Stimulated activated naive CD8-positive, alpha-beta T cell treated with anti-CD3 and anti-CD28 coated beads, Interleukin-15, Interleukin-2, amounts not matched to agents 100 ng/mL and 50 ng/mL, for 24 hours (primary cell): ENCODE measurements around the gene PTPDC1.
A peak's percentile ranks its signal among the peaks of the same experiment; 100 is the strongest.
"Not testable (repeated sequence)": the region's sequence is repeated elsewhere in the genome, so short reads cannot be mapped to it uniquely, and the experiment has no call there.

Experiments used
- H3K27ac Mint-ChIP-seq: one replicate; pipeline ENCODE4 v1.8.0; 2021; ENCODE audit warnings: mild to moderate bottlenecking, mixed read lengths
- H3K27me3 Mint-ChIP-seq: one replicate; pipeline ENCODE4 v1.8.0; 2021; ENCODE audit warnings: mixed read lengths
- H3K36me3 Mint-ChIP-seq: one replicate; pipeline ENCODE4 v1.8.0; 2021; ENCODE audit warnings: low read depth, mixed read lengths
- H3K4me1 Mint-ChIP-seq: one replicate; pipeline ENCODE4 v1.8.0; 2021; ENCODE audit warnings: low read depth, mixed read lengths
- H3K4me3 Mint-ChIP-seq: one replicate; pipeline ENCODE4 v1.8.0; 2021; ENCODE audit warnings: mild to moderate bottlenecking, mixed read lengths
- H3K9me3 Mint-ChIP-seq: one replicate; pipeline ENCODE4 v1.8.0; 2021; ENCODE audit warnings: mixed read lengths

The PTPDC1 gene

GRCh38 chr9:94081864-94082463 lies 2.3 kb upstream of the PTPDC1 start:
- no peak overlapping the region for H3K27ac Mint-ChIP-seq
- H3K4me1 Mint-ChIP-seq: no peaks in the 10 kb centered on the region
- no peak overlapping the region for H3K4me3 Mint-ChIP-seq
- no peaks in the 10 kb centered on the region for H3K9me3 Mint-ChIP-seq
- H3K36me3 Mint-ChIP-seq: peaks cover 4% of the 10 kb centered on the region
- H3K27me3 Mint-ChIP-seq: no peaks in the 10 kb centered on the region

DNA sequence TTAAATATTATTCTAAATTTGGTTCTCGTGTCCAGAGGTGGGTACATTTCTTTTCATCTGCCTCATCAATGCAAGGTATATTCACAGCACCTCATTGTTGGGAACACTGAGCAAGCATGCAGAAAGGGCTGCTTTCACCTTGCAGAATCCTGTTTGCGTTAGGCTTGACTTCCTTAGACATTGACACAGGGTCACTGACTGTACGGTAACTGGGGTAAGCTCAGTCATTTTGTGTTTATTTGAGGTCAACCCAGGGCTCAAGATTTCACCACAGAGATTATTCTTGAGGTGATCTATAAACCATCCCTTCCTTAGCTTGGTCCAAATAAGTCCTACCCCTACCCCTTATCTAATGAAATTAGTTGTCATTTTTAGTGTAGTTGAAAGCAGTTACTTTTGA lies 1.7 kb upstream of the PTPDC1 start:
- Mint-ChIP-seq H3K4me3 (no peak overlapping the region), H3K9me3 (no peaks in the 10 kb centered on the region), H3K27ac (no peak overlapping the region), H3K4me1 (no peaks in the 10 kb centered on the region), H3K27me3 (no peaks in the 10 kb centered on the region), H3K36me3 (peaks cover 4% of the 10 kb centered on the region)

GRCh38 chr9:94082956-94083355 lies 1.3 kb upstream of the PTPDC1 start:
- H3K4me1 Mint-ChIP-seq: no peaks in the 10 kb centered on the region
- peaks cover 4% of the 10 kb centered on the region for H3K36me3 Mint-ChIP-seq
- no peak overlapping the region for H3K27ac Mint-ChIP-seq

DNA sequence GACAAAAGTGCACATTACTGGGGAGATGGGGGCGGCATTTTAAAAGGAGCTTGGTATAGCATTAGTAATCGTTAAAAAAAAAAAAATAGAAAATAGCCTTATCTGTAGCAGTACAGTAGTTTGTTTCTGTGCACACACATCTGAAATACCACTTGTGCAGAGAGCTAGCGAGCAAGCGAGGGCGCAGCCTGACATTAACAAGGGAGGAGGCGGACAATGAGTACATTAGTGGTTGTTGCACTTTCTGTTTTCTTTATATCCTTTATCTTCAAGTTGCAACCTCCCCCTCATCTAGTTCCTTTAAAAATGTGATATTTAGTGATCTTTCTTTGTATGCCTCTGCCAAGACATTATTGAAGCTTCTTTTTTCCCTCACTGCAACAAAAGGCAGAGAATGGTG lies 880 bp upstream of the PTPDC1 start:
- H3K36me3 Mint-ChIP-seq: peaks cover 8% of the 10 kb centered on the region
- no peaks in the 10 kb centered on the region for H3K4me1 Mint-ChIP-seq
- H3K4me3 Mint-ChIP-seq: no peak overlapping the region
- no peaks in the 10 kb centered on the region for H3K27me3 Mint-ChIP-seq
- no peak overlapping the region for H3K27ac Mint-ChIP-seq
- H3K9me3 Mint-ChIP-seq: no peaks in the 10 kb centered on the region

More at GRCh38 chr9:94082956-94083355, 1.3 kb upstream of the PTPDC1 start:
- H3K27me3 Mint-ChIP-seq: no peaks in the 10 kb centered on the region
- no peaks in the 10 kb centered on the region for H3K9me3 Mint-ChIP-seq
- H3K4me3 Mint-ChIP-seq: no peak overlapping the region

DNA sequence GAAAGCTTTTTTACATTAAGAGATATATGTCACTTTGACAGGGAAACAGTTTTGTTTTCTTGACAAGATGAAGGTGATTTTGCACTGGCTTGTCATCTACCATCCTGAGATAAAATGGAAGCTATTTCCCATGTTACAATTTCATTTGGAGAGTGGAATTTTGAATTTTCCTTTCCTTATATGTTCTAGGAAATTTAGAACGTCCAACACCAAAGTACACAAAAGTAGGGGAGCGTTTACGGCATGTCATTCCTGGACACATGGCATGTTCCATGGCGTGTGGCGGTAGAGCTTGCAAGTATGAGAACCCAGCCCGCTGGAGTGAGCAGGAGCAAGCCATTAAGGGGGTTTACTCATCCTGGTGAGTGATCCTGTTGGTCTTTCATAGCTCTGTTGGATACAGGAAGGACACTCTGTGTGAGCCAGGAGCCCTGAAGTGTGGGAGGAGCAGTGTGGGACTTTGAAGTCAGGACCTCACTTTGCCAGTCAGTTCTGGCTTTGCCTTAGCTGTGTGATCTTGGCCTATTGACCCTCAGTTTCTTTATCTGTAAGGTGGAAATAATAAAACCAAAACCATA lies 887 bp downstream of the PTPDC1 start:
- peak overlapping the region; percentile 18 for H3K4me3 Mint-ChIP-seq
- no peaks in the 10 kb centered on the region for H3K27me3 Mint-ChIP-seq
- H3K27ac Mint-ChIP-seq: no peak overlapping the region
- peaks cover 10% of the 10 kb centered on the region for H3K36me3 Mint-ChIP-seq
- H3K4me1 Mint-ChIP-seq: no peaks in the 10 kb centered on the region
- H3K9me3 Mint-ChIP-seq: no peaks in the 10 kb centered on the region

GRCh38 chr9:94086486-94087345 lies 2.5 kb downstream of the PTPDC1 start:
- H3K36me3 Mint-ChIP-seq: peaks cover 6% of the 10 kb centered on the region
- H3K27ac Mint-ChIP-seq: no peak overlapping the region
- H3K4me3 Mint-ChIP-seq: no peak overlapping the region
- H3K27me3 Mint-ChIP-seq: no peaks in the 10 kb centered on the region
- H3K4me1 Mint-ChIP-seq: no peaks in the 10 kb centered on the region
- no peaks in the 10 kb centered on the region for H3K9me3 Mint-ChIP-seq

GRCh38 chr9:94094219-94095145 lies 10.2 kb downstream of the PTPDC1 start:
- H3K4me1 Mint-ChIP-seq, H3K4me3 Mint-ChIP-seq, H3K9me3 Mint-ChIP-seq, H3K27me3 Mint-ChIP-seq, H3K36me3 Mint-ChIP-seq, H3K27ac Mint-ChIP-seq: not testable (repeated sequence)

DNA sequence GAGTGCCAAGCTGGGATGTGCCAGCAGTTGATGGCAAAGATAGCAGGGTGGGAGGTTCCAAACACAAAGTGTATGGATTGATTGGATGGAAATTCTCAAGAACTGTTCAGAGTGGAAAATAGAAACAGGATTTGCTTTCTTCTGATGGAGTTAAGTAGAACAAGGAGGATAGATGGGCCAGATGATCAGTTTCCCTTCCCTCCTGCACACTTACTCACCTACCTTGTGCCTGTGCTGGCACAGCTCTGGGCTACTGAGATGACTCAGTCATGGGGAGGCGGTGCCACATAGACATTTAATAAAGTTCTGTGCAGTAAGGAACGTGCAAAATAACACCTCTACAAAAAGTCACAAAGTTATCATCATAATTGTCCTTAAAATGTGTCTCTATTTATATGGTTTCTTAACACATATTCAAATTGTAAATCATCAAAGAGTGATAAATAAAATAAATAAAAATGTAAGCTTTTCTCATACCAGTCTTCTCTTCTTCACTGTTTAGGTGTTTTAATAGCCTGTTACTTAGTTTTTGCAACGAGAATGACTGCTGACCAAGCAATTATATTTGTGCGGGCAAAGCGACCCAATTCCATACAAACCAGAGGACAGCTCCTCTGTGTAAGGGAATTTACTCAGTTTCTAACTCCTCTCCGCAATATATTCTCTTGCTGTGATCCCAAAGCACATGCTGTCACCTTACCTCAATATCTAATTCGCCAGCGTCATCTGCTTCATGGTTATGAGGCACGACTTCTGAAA lies 12.7 kb downstream of the PTPDC1 start:
- Mint-ChIP-seq H3K9me3 (no peaks in the 10 kb centered on the region), H3K36me3 (peaks cover 6% of the 10 kb centered on the region), H3K27me3 (no peaks in the 10 kb centered on the region), H3K27ac (no peak overlapping the region), H3K4me1 (no peaks in the 10 kb centered on the region), H3K4me3 (no peak overlapping the region)

- Mint-ChIP-seq H3K27me3 (no peaks in the 10 kb centered on the region), H3K9me3 (no peaks in the 10 kb centered on the region), H3K4me1 (no peaks in the 10 kb centered on the region), H3K4me3 (no peak overlapping the region), H3K36me3 (peaks cover 6% of the 10 kb centered on the region), H3K27ac (no peak overlapping the region)
Measured at GRCh38 chr9:94097788-94098414, 13.6 kb downstream of the PTPDC1 start.

GRCh38 chr9:94100152-94100879 lies 16.1 kb downstream of the PTPDC1 start:
- Mint-ChIP-seq H3K27me3 (no peaks in the 10 kb centered on the region), H3K4me1 (no peaks in the 10 kb centered on the region), H3K4me3 (no peak overlapping the region), H3K36me3 (peaks cover 5% of the 10 kb centered on the region), H3K27ac (no peak overlapping the region), H3K9me3 (no peaks in the 10 kb centered on the region)

- H3K36me3 Mint-ChIP-seq: peaks cover 3% of the 10 kb centered on the region
- no peaks in the 10 kb centered on the region for H3K4me1 Mint-ChIP-seq
- no peak overlapping the region for H3K4me3 Mint-ChIP-seq
- H3K9me3 Mint-ChIP-seq: no peaks in the 10 kb centered on the region
- H3K27me3 Mint-ChIP-seq: no peaks in the 10 kb centered on the region
- no peak overlapping the region for H3K27ac Mint-ChIP-seq
Measured at GRCh38 chr9:94101162-94101853, 17.0 kb downstream of the PTPDC1 start.

- H3K4me3 Mint-ChIP-seq: no peak overlapping the region
- peaks cover 10% of the 10 kb centered on the region for H3K36me3 Mint-ChIP-seq
- H3K9me3 Mint-ChIP-seq: no peaks in the 10 kb centered on the region
- H3K27me3 Mint-ChIP-seq: no peaks in the 10 kb centered on the region
- H3K27ac Mint-ChIP-seq: no peak overlapping the region
- H3K4me1 Mint-ChIP-seq: no peaks in the 10 kb centered on the region
Measured at GRCh38 chr9:94108584-94108983, 24.3 kb downstream of the PTPDC1 start.

DNA sequence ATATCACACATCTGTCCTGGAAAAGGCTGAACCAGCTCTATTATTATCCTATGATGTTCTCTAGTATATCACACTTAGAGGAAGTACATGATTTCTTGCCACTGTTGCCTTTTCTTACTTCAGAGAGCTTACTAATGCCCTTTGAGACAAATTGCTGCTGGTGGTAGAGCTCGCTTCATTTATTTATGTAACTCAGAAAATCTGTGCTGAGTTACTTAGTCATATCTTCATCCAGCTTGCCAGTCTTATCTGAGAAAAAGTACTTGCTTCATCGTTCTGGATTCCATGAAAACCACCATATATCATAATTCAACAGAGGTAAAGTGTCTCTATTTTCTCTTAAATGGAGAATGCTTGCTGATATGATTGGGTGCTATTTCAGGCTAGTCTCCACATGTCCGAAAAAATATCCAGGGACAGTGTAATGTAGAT lies 26.6 kb downstream of the PTPDC1 start:
- H3K27me3 Mint-ChIP-seq: no peaks in the 10 kb centered on the region
- no peak overlapping the region for H3K4me3 Mint-ChIP-seq
- no peak overlapping the region for H3K27ac Mint-ChIP-seq
- H3K9me3 Mint-ChIP-seq: no peaks in the 10 kb centered on the region
- no peaks in the 10 kb centered on the region for H3K4me1 Mint-ChIP-seq
- peaks cover 6% of the 10 kb centered on the region for H3K36me3 Mint-ChIP-seq
